ENCODE measurements around the gene EEF1G. TPM values are rescaled to one million over a fixed set of nuclear protein-coding genes. Genes with fewer than 3 reads are reported as not detected.

Gene EEF1G
- total and polyA plus RNA-seq, 9 of the 15 experiments (the other 6 are each of a cell fraction or from before 2014, with no cell fraction given) = 985 to 2,349 (median 2,035) TPM

DNA sequence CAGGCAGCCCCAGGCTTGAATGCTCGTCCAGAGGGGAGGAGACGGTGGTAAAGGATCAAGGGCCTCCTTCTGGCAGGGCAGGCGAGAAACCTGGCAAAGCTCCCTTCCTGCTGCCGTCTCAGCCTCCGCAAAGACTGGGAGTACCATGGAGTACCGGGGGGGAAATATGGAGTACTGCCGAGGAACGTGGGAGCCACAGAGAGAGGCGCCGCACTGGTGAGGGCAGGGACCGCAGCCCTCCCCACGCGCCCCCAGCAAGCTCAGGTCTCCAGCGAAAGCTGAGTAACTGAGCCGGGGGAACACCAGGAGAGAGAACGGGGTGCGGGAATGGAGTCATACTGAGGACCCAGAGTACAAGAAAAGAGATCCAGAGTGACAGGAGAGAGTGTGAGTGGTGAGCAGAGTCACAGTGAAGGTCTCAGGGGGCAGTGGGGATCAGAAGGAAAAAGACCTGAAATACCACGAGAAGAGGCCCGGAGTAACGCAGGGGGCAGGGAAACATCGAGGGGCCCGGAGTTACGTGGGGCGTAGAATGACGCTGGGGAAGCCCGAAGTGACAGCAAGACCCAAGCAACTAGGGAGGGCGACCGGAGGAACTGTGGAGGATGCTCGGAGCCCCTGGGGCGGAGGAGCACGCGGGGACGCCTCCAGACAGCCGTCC, 38.1 kb upstream of the EEF1G start (continued):
- peak; percentile 41; the same call in 1 of the 2 replicates for TF ChIP-seq MTA3 (IDR thresholded peaks at IDR 0.05; ENCODE audit: borderline replicate concordance)
- TF ChIP-seq GATAD2B (IDR thresholded peaks at IDR 0.05; ENCODE audit: borderline replicate concordance) = no peak
- TF ChIP-seq, protein P1, sequence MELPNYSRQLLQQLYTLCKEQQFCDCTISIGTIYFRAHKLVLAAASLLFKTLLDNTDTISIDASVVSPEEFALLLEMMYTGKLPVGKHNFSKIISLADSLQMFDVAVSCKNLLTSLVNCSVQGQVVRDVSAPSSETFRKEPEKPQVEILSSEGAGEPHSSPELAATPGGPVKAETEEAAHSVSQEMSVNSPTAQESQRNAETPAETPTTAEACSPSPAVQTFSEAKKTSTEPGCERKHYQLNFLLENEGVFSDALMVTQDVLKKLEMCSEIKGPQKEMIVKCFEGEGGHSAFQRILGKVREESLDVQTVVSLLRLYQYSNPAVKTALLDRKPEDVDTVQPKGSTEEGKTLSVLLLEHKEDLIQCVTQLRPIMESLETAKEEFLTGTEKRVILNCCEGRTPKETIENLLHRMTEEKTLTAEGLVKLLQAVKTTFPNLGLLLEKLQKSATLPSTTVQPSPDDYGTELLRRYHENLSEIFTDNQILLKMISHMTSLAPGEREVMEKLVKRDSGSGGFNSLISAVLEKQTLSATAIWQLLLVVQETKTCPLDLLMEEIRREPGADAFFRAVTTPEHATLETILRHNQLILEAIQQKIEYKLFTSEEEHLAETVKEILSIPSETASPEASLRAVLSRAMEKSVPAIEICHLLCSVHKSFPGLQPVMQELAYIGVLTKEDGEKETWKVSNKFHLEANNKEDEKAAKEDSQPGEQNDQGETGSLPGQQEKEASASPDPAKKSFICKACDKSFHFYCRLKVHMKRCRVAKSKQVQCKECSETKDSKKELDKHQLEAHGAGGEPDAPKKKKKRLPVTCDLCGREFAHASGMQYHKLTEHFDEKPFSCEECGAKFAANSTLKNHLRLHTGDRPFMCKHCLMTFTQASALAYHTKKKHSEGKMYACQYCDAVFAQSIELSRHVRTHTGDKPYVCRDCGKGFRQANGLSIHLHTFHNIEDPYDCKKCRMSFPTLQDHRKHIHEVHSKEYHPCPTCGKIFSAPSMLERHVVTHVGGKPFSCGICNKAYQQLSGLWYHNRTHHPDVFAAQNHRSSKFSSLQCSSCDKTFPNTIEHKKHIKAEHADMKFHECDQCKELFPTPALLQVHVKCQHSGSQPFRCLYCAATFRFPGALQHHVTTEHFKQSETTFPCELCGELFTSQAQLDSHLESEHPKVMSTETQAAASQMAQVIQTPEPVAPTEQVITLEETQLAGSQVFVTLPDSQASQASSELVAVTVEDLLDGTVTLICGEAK (IDR thresholded peaks at IDR 0.05) = peak; percentile 38; the same call in 1 of the 2 replicates
- TF ChIP-seq, protein P1 (CRISPR knock-in tag; IDR thresholded peaks at IDR 0.05) = no peak
- TF ChIP-seq ZNF551 (CRISPR knock-in tag; IDR thresholded peaks at IDR 0.05) = no peak
- TF ChIP-seq, protein P2, sequence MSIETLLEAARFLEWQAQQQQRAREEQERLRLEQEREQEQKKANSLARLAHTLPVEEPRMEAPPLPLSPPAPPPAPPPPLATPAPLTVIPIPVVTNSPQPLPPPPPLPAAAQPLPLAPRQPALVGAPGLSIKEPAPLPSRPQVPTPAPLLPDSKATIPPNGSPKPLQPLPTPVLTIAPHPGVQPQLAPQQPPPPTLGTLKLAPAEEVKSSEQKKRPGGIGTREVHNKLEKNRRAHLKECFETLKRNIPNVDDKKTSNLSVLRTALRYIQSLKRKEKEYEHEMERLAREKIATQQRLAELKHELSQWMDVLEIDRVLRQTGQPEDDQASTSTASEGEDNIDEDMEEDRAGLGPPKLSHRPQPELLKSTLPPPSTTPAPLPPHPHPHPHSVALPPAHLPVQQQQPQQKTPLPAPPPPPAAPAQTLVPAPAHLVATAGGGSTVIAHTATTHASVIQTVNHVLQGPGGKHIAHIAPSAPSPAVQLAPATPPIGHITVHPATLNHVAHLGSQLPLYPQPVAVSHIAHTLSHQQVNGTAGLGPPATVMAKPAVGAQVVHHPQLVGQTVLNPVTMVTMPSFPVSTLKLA (conservative IDR thresholded peaks at IDR 0.05) = peak in 1 of 2 experiments; percentile 45; a peak in 2 of 4 replicates
- TF ChIP-seq, protein P3, sequence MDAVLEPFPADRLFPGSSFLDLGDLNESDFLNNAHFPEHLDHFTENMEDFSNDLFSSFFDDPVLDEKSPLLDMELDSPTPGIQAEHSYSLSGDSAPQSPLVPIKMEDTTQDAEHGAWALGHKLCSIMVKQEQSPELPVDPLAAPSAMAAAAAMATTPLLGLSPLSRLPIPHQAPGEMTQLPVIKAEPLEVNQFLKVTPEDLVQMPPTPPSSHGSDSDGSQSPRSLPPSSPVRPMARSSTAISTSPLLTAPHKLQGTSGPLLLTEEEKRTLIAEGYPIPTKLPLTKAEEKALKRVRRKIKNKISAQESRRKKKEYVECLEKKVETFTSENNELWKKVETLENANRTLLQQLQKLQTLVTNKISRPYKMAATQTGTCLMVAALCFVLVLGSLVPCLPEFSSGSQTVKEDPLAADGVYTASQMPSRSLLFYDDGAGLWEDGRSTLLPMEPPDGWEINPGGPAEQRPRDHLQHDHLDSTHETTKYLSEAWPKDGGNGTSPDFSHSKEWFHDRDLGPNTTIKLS (IDR thresholded peaks at IDR 0.05; ENCODE audit: borderline replicate concordance, low read depth) = 0 out of 2 replicates have a peak, but pooled peaks have one; percentile 15
- TF ChIP-seq, protein P4, sequence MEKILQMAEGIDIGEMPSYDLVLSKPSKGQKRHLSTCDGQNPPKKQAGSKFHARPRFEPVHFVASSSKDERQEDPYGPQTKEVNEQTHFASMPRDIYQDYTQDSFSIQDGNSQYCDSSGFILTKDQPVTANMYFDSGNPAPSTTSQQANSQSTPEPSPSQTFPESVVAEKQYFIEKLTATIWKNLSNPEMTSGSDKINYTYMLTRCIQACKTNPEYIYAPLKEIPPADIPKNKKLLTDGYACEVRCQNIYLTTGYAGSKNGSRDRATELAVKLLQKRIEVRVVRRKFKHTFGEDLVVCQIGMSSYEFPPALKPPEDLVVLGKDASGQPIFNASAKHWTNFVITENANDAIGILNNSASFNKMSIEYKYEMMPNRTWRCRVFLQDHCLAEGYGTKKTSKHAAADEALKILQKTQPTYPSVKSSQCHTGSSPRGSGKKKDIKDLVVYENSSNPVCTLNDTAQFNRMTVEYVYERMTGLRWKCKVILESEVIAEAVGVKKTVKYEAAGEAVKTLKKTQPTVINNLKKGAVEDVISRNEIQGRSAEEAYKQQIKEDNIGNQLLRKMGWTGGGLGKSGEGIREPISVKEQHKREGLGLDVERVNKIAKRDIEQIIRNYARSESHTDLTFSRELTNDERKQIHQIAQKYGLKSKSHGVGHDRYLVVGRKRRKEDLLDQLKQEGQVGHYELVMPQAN (IDR thresholded peaks at IDR 0.05; ENCODE audit: borderline replicate concordance) = peak; percentile 82

Measured in K562 (cell line).